ENCODE measurements around the gene ZNF638. TPM values are rescaled to one million over a fixed set of nuclear protein-coding genes. Genes with fewer than 3 reads are reported as not detected.

ZNF638 gene
- total and polyA plus RNA-seq, 2 of the 4 experiments (the other 2 are of a cell fraction) = 46.4 to 129 TPM

DNA sequence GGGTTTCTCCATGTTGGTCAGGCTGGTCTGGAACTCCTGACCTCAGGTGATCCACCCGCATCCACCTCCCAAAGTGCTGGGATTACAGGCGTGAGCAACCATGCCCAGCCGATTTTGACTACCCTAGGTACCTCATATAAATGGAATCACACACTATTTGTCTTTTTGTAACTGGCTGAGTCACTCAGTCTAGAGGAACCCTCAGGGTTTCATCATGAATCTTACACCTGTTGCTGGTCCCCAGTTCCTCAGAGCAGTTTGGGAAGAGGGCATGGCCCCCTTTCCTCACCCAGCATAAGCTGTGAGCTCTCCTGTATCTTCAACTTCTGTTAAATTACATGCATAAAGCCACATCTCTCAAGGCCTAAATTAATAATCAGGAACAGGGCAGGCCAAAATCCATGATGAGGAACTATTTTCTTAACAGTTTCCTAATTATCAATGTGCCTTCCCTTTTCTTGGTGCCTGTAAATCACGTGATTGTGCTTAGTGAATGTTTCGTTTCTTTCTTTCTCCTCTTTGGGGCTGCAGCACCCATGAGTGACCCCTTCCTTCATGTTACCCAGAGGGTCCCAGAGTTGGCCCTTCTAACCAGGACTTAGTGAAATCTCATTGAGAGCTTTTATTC is 142.6 kb downstream of the ZNF638 start:
- Histone ChIP-seq H2BK20ac (ENCODE audit: low read depth, low read length) (no peak overlapping the region), H3K4me1 (ENCODE audit: control insufficient read depth, insufficient read depth, low read length) (no peaks in the 10 kb centered on the region), H2BK120ac (ENCODE audit: low read depth, low read length) (no peak overlapping the region), H3K36me3 (ENCODE audit: control insufficient read depth, insufficient read depth, low read length) (no peaks in the 10 kb centered on the region), H4K20me1 (ENCODE audit: insufficient read depth, low read length) (no peaks in the 10 kb centered on the region), H3K4ac (ENCODE audit: low read depth, low read length) (no peak overlapping the region), H4K5ac (ENCODE audit: low read depth, low read length) (no peak overlapping the region), H2AFZ (replicated peaks; ENCODE audit: low read length, poor library complexity) (no peak overlapping the region), H2BK15ac (ENCODE audit: low read depth, low read length) (no peak overlapping the region), H3K4me3 (ENCODE audit: insufficient read depth, low read depth, low read length) (no peak overlapping the region), H2BK5ac (ENCODE audit: low read depth, low read length, poor library complexity, severe bottlenecking) (no peak overlapping the region), H3K14ac (replicated peaks; ENCODE audit: low read depth, low read length) (no peak overlapping the region), H2AK9ac (replicated peaks; ENCODE audit: low read depth, low read length, poor library complexity) (no peak overlapping the region), H4K8ac (ENCODE audit: low read depth in 2 of 2, low read length in 2 of 2) (no peak overlapping the region), H3K56ac (ENCODE audit: extremely low read depth, insufficient read depth, low read length) (no peak overlapping the region), H3K9me1 (ENCODE audit: insufficient read depth, low read length) (no peaks in the 10 kb centered on the region), H3K79me1 (ENCODE audit: low read depth in 1 of 2, low read length in 2 of 2) (no peaks in the 10 kb centered on the region), H3K9me3 (ENCODE audit: control insufficient read depth, insufficient read depth, low read length) (no peaks in the 10 kb centered on the region), H2AK5ac (ENCODE audit: low read depth, low read length) (no peak overlapping the region), H3K18ac (ENCODE audit: low read depth, low read length) (no peak overlapping the region), H3K4me2 (ENCODE audit: low read depth, low read length) (no peak overlapping the region), H3K27me3 (ENCODE audit: control insufficient read depth, insufficient read depth, low read length) (peaks cover 25% of the 10 kb centered on the region), H3K27ac (ENCODE audit: insufficient read depth, low read length) (no peak overlapping the region), H4K91ac (ENCODE audit: insufficient read depth, low read depth, low read length) (no peak overlapping the region), H3K9ac (ENCODE audit: low read depth, low read length) (no peak overlapping the region), H3K23ac (ENCODE audit: low read depth, low read length) (no peak overlapping the region)
- 100% methylated on average over 3 of the region's 5 CpGs; no CpG with 5 or more reads in 1 of the 2 experiments for WGBS, 2 experiments (ENCODE audit: extremely low coverage in 2 of 2, insufficient read length in 1 of 2)
- intact Hi-C loops (cut with micrococcal nuclease) = no loop called here
- POLR2A ChIA-PET (ENCODE audit: unreplicated experiment) = no interaction called here
- dilution Hi-C loops (cut with HindIII; ENCODE audit: low sequenced_read_pairs, unreplicated experiment) = no loop called here
- TF ChIP-seq MAFK (IDR thresholded peaks at IDR 0.05; ENCODE audit: low read depth, low read length) (no peak), CHD1 (IDR thresholded peaks at IDR 0.05; ENCODE audit: low read depth, low read length) (no peak), POLR2A (IDR thresholded peaks at IDR 0.05; ENCODE audit: low read depth, low read length) (no peak), RCOR1 (IDR thresholded peaks at IDR 0.05; ENCODE audit: insufficient replicate concordance, low read length) (no peak), FOS (IDR thresholded peaks at IDR 0.05; ENCODE audit: low read depth, low read length) (no peak), NFE2L2 (IDR thresholded peaks at IDR 0.05; ENCODE audit: low read depth, low read length) (no peak), BHLHE40 (IDR thresholded peaks at IDR 0.05; ENCODE audit: low read depth, low read length) (no peak), MAZ (IDR thresholded peaks at IDR 0.05; ENCODE audit: borderline replicate concordance, low read depth, low read length) (no peak), MXI1 (IDR thresholded peaks at IDR 0.05; ENCODE audit: borderline replicate concordance, low read depth, low read length) (no peak), RAD21 (IDR thresholded peaks at IDR 0.05; ENCODE audit: low read length) (no peak), RFX5 (IDR thresholded peaks at IDR 0.05; ENCODE audit: low read depth, low read length) (no peak), CEBPB (IDR thresholded peaks at IDR 0.05; ENCODE audit: low read depth, low read length) (no peak), SMC3 (IDR thresholded peaks at IDR 0.05; ENCODE audit: low read depth, low read length) (no peak)
- TF ChIP-seq, protein P1, sequence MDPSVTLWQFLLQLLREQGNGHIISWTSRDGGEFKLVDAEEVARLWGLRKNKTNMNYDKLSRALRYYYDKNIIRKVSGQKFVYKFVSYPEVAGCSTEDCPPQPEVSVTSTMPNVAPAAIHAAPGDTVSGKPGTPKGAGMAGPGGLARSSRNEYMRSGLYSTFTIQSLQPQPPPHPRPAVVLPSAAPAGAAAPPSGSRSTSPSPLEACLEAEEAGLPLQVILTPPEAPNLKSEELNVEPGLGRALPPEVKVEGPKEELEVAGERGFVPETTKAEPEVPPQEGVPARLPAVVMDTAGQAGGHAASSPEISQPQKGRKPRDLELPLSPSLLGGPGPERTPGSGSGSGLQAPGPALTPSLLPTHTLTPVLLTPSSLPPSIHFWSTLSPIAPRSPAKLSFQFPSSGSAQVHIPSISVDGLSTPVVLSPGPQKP (IDR thresholded peaks at IDR 0.05; ENCODE audit: borderline replicate concordance, low read depth, low read length) = no peak
- TF ChIP-seq, protein P2, sequence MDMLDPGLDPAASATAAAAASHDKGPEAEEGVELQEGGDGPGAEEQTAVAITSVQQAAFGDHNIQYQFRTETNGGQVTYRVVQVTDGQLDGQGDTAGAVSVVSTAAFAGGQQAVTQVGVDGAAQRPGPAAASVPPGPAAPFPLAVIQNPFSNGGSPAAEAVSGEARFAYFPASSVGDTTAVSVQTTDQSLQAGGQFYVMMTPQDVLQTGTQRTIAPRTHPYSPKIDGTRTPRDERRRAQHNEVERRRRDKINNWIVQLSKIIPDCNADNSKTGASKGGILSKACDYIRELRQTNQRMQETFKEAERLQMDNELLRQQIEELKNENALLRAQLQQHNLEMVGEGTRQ (IDR thresholded peaks at IDR 0.05; ENCODE audit: low read depth, low read length) = no peak
- TF ChIP-seq, protein P3, sequence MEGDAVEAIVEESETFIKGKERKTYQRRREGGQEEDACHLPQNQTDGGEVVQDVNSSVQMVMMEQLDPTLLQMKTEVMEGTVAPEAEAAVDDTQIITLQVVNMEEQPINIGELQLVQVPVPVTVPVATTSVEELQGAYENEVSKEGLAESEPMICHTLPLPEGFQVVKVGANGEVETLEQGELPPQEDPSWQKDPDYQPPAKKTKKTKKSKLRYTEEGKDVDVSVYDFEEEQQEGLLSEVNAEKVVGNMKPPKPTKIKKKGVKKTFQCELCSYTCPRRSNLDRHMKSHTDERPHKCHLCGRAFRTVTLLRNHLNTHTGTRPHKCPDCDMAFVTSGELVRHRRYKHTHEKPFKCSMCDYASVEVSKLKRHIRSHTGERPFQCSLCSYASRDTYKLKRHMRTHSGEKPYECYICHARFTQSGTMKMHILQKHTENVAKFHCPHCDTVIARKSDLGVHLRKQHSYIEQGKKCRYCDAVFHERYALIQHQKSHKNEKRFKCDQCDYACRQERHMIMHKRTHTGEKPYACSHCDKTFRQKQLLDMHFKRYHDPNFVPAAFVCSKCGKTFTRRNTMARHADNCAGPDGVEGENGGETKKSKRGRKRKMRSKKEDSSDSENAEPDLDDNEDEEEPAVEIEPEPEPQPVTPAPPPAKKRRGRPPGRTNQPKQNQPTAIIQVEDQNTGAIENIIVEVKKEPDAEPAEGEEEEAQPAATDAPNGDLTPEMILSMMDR (conservative IDR thresholded peaks at IDR 0.05; ENCODE audit: low read depth, low read length) = no peak
- in situ Hi-C loops (cut with MboI; ENCODE audit: low sequenced_read_pairs) = no loop called here
- no peak for ATAC-seq (ENCODE audit: low read depth)
- CTCF ChIA-PET = no interaction called here
- DNase-seq = no peak
- no TSS peak for BruUV-seq (replicated peaks)

All from IMR-90 (cell line).